OCI-LY1 (cell line): ENCODE measurements around the gene RAMP3.
A peak's percentile ranks its signal among the peaks of the same experiment; 100 is the strongest.

ENCODE experiments used
- H2AFZ ChIP-seq: fragments of 200-600 bp; sonication (generic), shearing (Covaris generic); 2 replicates; pipeline ENCODE4 v1.6.0; 2014; ENCODE audit warnings: antibody characterized with exemption, mild to moderate bottlenecking, low read length
- H3F3A ChIP-seq: fragments of 200-600 bp; sonication (generic), shearing (Covaris generic); 2 replicates; pipeline ENCODE4 v1.6.0; 2014; ENCODE audit warnings: mild to moderate bottlenecking, antibody characterized with exemption, low read length, moderate library complexity; ENCODE audit not compliant: insufficient read depth
- H3K27ac ChIP-seq: fragments of 200-600 bp; sonication (generic); 2 replicates; pipeline ENCODE4 v1.5.1; 2014; ENCODE audit warnings: low read length, mixed run types, mild to moderate bottlenecking, low read depth; ENCODE audit not compliant: poor library complexity, severe bottlenecking
- H3K27me3 ChIP-seq: fragments of 200-600 bp; sonication (generic); 2 replicates; pipeline ENCODE4 v1.6.0; 2014; ENCODE audit warnings: antibody characterized with exemption, mild to moderate bottlenecking, low read length, moderate library complexity; ENCODE audit not compliant: insufficient read depth
- H3K36me3 ChIP-seq: fragments of 200-600 bp; sonication (generic); 2 replicates; pipeline ENCODE4 v1.6.1; 2014; ENCODE audit warnings: mild to moderate bottlenecking, antibody characterized with exemption, low read length, moderate library complexity, mixed read lengths; ENCODE audit not compliant: insufficient read depth
- H3K4me1 ChIP-seq: fragments of 200-600 bp; sonication (generic); 2 replicates; pipeline ENCODE4 v1.5.1; 2014; ENCODE audit warnings: mild to moderate bottlenecking, low read length, moderate library complexity; ENCODE audit not compliant: insufficient read depth, severe bottlenecking
- H3K4me2 ChIP-seq: fragments of 200-600 bp; sonication (generic), shearing (Covaris generic); 2 replicates; pipeline ENCODE4 v1.6.1; 2014; ENCODE audit warnings: low read length
- H3K4me3 ChIP-seq: fragments of 200-600 bp; sonication (generic); 2 replicates; pipeline ENCODE4 v1.5.1; 2014; ENCODE audit warnings: low read length, low read depth, mild to moderate bottlenecking, mixed read lengths; ENCODE audit not compliant: poor library complexity, severe bottlenecking
- H3K79me2 ChIP-seq: fragments of 200-600 bp; shearing (Covaris generic); 2 replicates; pipeline ENCODE4 v1.6.1; 2016; ENCODE audit warnings: mixed run types, low read length, mixed read lengths; ENCODE audit not compliant: insufficient read depth
- H3K9ac ChIP-seq: fragments of 200-600 bp; sonication (generic), shearing (Covaris generic); 2 replicates; pipeline ENCODE4 v1.6.1; 2014; ENCODE audit warnings: mild to moderate bottlenecking, low read length, mixed read lengths
- H3K9me2 ChIP-seq: fragments of 200-600 bp; sonication (generic), shearing (Covaris generic); 2 replicates; pipeline ENCODE4 v1.6.1; 2014; ENCODE audit warnings: low read depth, mild to moderate bottlenecking, low read length, mixed read lengths
- H3K9me3 ChIP-seq: fragments of 200-600 bp; shearing (Covaris generic); 2 replicates; pipeline ENCODE4 v1.6.1; 2014; ENCODE audit warnings: low read length, mixed read lengths
- H4K20me1 ChIP-seq: fragments of 200-600 bp; sonication (generic), shearing (Covaris generic); 2 replicates; pipeline ENCODE4 v1.6.0; 2016; ENCODE audit warnings: mild to moderate bottlenecking, low read length; ENCODE audit not compliant: insufficient read depth
- EZH2 ChIP-seq: fragments of 200-600 bp; sonication (generic), shearing (Covaris generic); IDR thresholded peaks from 2 replicates; pipeline ENCODE4 v1.8.0; 2017; ENCODE audit warnings: borderline replicate concordance, mixed run types, mild to moderate bottlenecking, antibody characterized with exemption, low read length, moderate library complexity, mixed read lengths
- TF ChIP-seq, protein P1 (sequence below): fragments of 200-600 bp; sonication (generic), shearing (Covaris generic); IDR thresholded peaks from 2 replicates; pipeline ENCODE4 v1.5.1; 2017; ENCODE audit warnings: mild to moderate bottlenecking, antibody characterized with exemption, low read length, moderate library complexity, mixed read lengths

Gene RAMP3

DNA sequence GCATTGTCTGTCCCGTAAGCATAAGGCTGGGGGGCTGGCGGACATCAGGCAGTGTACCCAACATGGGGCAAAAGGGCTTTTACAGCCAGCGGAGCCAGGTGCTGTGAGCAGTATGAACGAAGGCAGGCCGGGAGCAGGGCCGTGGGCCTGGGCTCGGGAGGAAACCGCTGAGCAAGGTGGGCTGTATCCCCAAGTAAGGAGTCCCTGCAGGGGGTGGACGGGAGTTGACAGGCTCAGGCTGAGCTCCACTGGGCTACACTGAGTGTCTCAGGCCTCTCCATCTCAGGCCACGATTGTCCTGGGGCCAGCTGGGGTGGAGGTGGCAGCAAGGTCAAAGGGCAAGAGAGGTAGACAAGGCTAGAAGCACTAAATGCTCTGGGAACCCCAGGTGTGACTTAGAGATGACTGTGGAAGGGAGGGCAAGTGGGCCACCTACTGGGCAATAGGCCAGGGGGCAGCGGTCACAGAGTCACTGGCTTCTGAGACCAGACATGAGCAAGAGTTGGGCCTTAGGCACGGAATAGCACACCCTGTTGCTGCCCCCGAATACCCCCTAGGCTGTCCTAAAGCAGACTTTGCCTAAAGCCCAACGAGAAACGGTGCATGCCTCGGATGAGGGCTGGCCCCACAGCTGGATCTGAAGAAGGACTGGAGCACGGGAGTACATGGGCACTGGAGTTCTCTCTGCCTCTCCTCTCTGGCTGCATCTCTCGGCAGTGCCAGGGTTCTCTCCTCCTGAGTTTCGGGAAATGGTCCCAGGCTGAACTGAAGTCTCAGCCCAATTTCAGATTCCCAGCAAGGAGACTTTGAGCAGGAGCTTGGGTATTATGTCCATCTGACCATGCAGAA lies 10.8 kb upstream of the RAMP3 start:
- no peaks in the 10 kb centered on the region for H3K9me3 ChIP-seq
- no peaks in the 10 kb centered on the region for H3K79me2 ChIP-seq
- H2AFZ ChIP-seq, result no peak overlapping the region
- no peak overlapping the region for H3K27ac ChIP-seq
- no peaks in the 10 kb centered on the region for H3K9me2 ChIP-seq
- H3F3A ChIP-seq, result no peaks in the 10 kb centered on the region
- no peaks in the 10 kb centered on the region for H3K36me3 ChIP-seq
- peaks cover 9% of the 10 kb centered on the region; the same call in 1 of the 2 replicates for H3K27me3 ChIP-seq
- no peaks in the 10 kb centered on the region for H3K4me1 ChIP-seq
- no peak overlapping the region for H3K4me2 ChIP-seq
- TF ChIP-seq, protein P1, sequence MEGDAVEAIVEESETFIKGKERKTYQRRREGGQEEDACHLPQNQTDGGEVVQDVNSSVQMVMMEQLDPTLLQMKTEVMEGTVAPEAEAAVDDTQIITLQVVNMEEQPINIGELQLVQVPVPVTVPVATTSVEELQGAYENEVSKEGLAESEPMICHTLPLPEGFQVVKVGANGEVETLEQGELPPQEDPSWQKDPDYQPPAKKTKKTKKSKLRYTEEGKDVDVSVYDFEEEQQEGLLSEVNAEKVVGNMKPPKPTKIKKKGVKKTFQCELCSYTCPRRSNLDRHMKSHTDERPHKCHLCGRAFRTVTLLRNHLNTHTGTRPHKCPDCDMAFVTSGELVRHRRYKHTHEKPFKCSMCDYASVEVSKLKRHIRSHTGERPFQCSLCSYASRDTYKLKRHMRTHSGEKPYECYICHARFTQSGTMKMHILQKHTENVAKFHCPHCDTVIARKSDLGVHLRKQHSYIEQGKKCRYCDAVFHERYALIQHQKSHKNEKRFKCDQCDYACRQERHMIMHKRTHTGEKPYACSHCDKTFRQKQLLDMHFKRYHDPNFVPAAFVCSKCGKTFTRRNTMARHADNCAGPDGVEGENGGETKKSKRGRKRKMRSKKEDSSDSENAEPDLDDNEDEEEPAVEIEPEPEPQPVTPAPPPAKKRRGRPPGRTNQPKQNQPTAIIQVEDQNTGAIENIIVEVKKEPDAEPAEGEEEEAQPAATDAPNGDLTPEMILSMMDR, result peak; percentile 12; the same call in 1 of the 2 replicates
- no peak for TF ChIP-seq EZH2
- H3K4me3 ChIP-seq, result no peak overlapping the region
- H4K20me1 ChIP-seq, result no peaks in the 10 kb centered on the region
- no peak overlapping the region for H3K9ac ChIP-seq

DNA sequence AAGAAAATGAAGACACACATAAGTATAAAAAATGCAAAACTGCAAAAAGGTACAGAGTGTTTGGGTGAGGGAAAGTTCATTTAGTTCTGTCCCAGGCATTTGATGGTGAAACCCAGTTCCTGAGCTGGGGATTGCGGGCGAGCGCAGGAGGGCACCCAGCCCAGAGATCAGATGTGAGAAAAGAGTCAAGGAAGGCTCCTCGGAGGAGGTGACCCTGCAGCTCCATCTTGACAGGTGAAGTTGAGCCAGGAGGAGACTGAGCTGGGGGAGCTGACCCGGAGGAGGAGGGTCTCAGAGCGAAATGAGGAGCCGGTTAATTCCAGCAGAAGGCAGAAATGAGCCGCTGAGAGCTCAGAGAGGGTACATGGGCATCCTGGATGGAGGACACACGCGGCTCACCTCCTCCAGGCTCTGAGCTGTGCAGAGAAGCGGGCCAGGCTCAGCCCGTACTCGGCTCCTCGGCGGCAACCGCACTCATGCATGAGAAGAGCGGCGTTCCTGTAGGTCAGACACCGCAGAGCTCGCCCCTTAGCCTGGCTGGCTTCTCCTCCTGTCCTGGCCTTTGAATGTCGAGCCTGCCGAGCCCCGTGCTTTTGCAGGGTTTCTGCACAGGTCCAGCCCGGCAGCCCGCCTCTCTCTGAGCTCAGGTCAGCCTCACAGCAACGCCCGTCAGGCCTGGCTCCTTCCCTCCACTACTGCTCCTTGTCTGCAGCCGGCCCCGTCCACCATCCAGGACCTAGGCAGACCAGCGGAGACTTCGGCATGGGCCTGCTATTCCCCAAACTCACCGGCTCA lies 9.5 kb upstream of the RAMP3 start:
- H3K27me3 ChIP-seq, result peaks cover 9% of the 10 kb centered on the region; the same call in 1 of the 2 replicates
- no peaks in the 10 kb centered on the region for H3K9me3 ChIP-seq
- no peaks in the 10 kb centered on the region for H3K79me2 ChIP-seq
- H4K20me1 ChIP-seq, result no peaks in the 10 kb centered on the region
- no peak overlapping the region for H2AFZ ChIP-seq
- H3K4me3 ChIP-seq, result no peak overlapping the region
- no peak overlapping the region for H3K27ac ChIP-seq
- H3K9ac ChIP-seq, result no peak overlapping the region
- H3F3A ChIP-seq, result no peaks in the 10 kb centered on the region
- TF ChIP-seq EZH2, result no peak
- TF ChIP-seq, protein P1, result no peak
- no peak overlapping the region for H3K4me2 ChIP-seq
- no peaks in the 10 kb centered on the region for H3K36me3 ChIP-seq
- H3K9me2 ChIP-seq, result no peaks in the 10 kb centered on the region
- no peaks in the 10 kb centered on the region for H3K4me1 ChIP-seq

DNA sequence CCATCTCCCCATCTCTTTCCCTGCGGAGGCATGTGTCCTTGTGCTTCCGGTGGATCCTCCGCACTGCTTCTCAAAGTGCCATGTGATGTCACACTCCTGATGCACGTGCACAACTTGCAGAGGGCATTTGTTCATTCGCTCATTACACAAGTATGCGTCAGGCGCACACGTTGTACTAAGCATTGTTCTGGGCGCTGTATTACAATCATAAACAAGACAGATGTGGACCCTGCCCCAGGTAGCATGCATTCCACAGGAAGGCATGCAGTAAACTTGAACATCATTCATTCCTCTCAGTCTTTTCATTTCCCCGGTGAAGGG lies 9.0 kb upstream of the RAMP3 start:
- no peaks in the 10 kb centered on the region for H3K9me3 ChIP-seq
- no peak overlapping the region for H2AFZ ChIP-seq
- no peak overlapping the region for H3K27ac ChIP-seq
- no peaks in the 10 kb centered on the region for H3K36me3 ChIP-seq
- H3K9ac ChIP-seq, result no peak overlapping the region
- H3K4me3 ChIP-seq, result no peak overlapping the region
- H3F3A ChIP-seq, result no peaks in the 10 kb centered on the region
- H3K27me3 ChIP-seq, result peaks cover 9% of the 10 kb centered on the region; the same call in 1 of the 2 replicates
- no peak overlapping the region for H3K4me2 ChIP-seq
- no peaks in the 10 kb centered on the region for H3K9me2 ChIP-seq
- H3K79me2 ChIP-seq, result no peaks in the 10 kb centered on the region
- no peaks in the 10 kb centered on the region for H3K4me1 ChIP-seq
- no peak for TF ChIP-seq EZH2
- TF ChIP-seq, protein P1, result no peak
- no peaks in the 10 kb centered on the region for H4K20me1 ChIP-seq
